Hematopoietic multipotent progenitor cell treated with erythropoietin and hydrocortisone succinate and interleukin-3 and kit ligand, for 4 days (in vitro differentiated cells): ENCODE results near the gene PSTPIP1.

ENCODE experiments used
- DNase-seq: peaks from one replicate; pipeline ENCODE4 v3.0.0-alpha.2; 2015

PSTPIP1 gene

GRCh38 chr15:77032052-77032646 is 37.2 kb downstream of the PSTPIP1 start:
- DNase-seq: no peak

- DNase-seq: no peak
Measured at GRCh38 chr15:77032647-77033416, 37.9 kb downstream of the PSTPIP1 start.

- no peak for DNase-seq
Measured at GRCh38 chr15:77033417-77033728, 38.4 kb downstream of the PSTPIP1 start.

DNA sequence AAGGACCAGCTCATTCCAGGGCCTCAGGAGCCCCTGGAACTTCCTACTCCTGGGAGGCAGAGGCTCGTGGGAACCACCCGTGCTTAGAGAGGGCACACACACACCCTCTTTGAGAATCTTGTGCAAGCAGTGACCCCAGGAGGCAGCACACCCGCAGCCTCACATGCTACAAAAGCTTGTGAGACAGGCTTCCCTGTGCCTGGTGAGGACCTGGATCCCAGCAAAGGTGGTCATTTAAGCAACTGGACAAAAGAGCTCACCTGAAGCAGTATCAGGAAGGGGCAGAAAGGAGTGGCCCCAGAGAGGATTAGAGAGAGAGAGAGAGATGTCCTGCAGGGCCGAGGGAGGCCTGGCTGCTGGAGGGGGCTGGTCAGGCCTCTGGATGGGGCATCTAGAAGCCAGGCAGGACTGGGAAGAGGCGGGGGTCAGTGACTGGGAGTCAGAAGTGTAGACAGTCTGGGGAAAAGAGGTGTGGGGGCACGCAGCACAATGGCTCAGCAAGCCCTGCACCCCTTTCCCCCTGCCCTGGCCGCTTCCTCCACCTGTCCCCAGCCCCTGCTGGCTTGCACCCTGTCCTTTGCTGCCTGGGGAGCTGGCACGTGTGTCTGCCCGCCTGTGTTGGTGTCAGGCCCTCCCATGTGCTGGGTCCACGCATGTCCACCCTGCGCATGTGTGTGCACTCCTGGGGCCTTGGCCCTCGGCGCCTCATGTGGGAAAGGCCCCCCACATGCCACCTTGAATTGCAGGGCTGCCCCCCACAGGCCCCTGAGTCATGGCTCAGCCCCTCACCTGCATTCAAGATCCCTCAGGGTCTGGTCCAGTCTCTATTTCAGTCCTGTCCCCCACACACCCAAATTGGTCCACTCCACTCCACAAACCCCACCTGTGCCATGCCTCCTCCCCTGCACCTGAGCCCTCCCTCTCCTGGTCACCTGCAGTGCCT is 39.1 kb downstream of the PSTPIP1 start:
- no peak for DNase-seq

- peak; percentile 68 for DNase-seq
Measured at GRCh38 chr15:77034695-77035489, 40.0 kb downstream of the PSTPIP1 start.

GRCh38 chr15:77035584-77035983 is 40.7 kb downstream of the PSTPIP1 start:
- DNase-seq: no peak

DNA sequence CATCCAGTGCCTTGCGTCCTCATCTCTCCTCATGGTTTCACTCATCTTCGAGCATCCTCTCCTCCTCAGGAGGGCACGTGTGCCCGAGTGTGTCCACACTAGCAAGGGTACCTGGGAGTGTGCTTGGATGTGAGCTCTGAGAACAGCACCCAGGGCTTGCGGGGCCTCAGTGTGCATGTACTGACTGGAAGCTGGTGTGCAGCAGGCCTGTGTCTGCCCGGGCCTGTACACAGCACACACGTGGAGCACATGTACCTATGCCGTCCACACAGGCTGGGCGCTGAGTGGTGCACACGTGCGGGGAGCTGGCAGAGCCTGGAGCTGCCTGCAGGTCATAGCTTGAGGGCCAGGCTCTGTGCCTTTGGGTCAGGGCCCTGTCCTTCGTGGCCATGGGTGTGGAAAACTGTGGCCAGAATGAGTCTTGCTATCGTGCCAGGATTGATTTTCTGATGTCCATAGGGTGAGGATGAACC is 41.1 kb downstream of the PSTPIP1 start:
- DNase-seq: no peak

- no peak for DNase-seq
Measured at GRCh38 chr15:77036537-77037387, 41.8 kb downstream of the PSTPIP1 start.

GRCh38 chr15:77037388-77038209 is 42.7 kb downstream of the PSTPIP1 start:
- no peak for DNase-seq

DNA sequence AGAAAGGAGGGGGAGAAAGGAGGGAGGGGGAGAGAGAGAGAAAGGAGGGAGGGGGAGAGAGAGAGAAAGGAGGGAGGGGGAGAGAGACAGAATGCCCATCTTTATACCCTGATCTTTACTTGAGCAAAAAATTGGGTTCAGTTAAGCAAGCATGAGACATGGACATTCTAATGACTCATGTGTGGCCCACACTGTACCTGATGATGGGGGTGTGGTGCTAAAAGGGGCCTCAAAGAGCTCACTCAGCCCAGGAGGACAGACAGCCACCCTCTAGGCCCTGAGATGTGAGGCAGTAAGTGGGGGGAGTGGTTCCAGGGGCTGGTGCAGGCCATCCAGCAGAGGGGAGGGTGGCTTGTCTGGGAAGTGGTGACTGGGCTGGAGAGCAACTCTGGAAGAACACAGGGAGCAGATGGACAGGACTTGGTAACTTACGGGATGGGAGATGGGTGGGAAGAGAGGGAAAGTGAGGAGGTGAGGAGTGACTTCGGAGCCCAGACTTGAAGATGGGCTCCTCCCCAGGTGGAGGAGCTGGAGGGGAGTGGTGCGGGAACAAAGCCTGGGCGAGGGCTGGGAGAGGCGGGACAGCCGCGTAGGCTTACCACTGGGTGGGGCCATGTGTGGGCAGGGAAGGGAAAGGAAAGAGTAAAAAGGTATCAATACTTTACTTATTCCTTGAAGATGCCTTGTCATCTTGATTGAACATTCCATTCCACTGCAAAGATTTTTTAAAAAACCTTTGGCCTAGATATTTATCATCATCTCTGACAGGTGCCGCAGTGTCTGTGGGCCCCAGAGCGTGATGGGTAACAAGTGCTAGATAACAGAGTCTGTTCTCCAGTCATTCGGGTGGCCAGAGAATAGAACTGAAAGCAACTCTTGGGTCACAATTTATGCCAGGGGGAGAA is 43.6 kb downstream of the PSTPIP1 start:
- DNase-seq: no peak

- no peak for DNase-seq
Measured at GRCh38 chr15:77039217-77039533, 44.2 kb downstream of the PSTPIP1 start.

GRCh38 chr15:77039848-77040247 is 44.9 kb downstream of the PSTPIP1 start:
- DNase-seq: no peak

GRCh38 chr15:77040673-77041072 is 45.7 kb downstream of the PSTPIP1 start:
- no peak for DNase-seq

DNA sequence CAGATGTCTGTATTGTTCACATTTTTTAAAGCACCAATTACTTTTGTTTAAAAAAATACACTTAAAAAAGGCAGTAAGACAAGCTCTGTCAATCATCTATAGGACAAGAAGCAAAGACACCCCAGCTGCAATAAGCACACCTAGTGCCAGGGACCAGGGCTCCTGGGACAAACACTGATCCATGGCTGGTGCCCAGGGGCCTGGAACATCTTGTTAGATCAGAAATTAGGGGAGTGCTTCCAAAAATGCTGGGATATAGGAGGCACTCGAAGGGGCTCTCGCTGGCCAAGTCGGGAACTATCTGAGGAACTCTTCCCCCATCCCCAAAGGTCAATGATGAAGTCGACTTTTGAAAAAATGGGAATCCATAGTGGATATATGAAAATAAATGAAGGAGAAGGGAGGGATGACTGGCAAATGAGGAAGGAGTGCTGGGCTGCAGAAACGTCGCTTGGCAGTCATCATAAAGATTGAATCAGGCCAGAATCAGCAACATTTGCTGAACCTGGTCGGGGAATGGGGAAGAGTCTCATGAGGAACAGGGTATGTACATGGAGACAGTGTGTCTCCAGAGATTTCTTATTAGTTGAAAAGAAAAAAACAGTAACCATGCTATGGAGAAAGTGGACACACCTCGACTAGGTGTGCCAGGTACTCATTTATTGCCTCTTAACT is 47.5 kb downstream of the PSTPIP1 start:
- no peak for DNase-seq

DNA sequence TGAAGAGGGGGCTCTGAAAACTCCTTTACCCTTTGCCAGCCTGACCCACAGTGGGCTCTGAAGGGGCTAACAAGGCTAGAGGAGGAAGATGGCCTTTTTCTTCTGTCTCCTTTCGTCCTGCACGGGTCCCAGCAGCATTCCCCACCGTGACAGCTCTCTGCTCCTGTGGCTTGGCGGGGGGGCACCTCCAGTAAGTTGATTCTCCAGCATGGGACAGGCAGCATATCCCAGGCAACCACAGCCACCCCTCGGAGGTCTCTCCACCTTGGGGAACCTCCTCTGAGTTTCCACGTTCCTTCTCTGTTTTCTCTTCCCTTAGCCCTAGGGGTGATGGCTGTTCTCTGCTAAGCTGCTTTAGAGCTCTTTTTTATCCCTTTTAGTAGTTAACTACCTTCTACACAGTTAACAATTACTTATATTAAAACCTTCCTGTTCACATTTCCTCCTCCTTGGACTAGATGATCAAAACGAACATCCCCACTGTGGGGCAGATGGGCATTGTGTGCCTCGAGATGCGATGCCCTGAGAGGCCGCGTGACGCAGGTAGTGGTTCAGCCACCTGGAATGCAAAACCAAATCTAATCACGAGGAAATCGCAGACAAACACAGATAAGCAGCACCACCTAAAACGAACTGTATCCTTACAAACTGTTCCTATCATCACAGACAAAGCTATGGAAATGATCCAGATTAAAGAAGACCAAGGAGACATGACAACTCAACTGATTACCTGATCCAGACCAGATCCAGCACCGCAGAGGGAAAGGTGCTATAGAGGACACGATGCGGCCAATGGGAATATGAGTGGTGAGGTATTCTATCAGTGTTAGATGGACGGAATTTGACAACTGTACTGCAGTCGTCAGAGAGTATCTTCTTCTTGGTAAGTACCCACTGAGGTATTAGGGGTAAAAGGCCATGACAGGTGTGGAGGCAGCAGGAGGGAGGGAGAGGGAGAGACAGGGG is 48.3 kb downstream of the PSTPIP1 start:
- no peak for DNase-seq

DNA sequence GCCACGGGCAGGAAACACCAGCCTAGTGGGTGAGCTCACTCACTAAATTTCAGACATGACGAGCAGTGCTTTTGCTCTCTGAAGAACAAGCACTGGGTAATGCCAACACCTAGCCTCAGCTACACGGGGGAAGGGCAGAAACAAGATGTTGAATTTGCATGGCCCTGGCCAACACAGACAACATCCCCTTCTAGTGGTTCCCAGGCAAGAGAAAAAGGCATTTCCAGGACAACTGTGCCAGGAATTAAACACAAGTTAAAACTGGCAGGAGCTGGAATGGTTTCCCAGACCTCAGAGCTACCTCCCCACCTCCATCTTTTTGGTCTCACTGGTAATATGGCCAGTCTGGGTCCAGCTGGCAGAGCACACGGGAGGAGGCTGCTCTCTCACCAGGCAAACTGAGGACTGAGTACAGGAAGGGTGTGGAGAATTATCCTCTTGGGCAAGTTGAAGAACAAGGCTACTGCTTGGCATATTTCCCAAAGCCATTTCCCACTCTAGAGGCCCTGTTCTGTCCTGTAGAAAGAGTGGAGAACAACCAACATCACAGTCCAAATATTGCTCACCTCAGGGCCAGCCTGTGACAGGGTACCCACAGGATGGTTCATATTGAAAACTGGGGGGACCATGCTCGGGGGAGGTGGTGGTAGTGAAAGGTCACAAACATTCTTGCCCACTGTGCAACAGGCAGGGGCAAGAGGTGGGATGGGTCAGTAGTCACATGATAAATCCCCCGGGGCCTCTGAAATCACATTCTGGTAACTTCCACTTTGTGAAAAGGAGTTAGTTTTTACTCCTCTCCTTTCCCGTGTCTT is 49.5 kb downstream of the PSTPIP1 start:
- DNase-seq: no peak

GRCh38 chr15:77045985-77046384 is 51.1 kb downstream of the PSTPIP1 start:
- DNase-seq: no peak
